H1 (cell line): Measurements from ENCODE around the gene ADPRHL1. TPM values are rescaled to one million over a fixed set of nuclear protein-coding genes. Genes with fewer than 3 reads are reported as not detected.

Source experiments
- BCL11A ChIP-seq, 2 experiments: IDR thresholded peaks; one replicate each; pipeline ENCODE4 v1.6.1; 2011; ENCODE audit warnings: low read depth in 2 of 2, low read length in 2 of 2, mild to moderate bottlenecking in 2 of 2
- KDM5A ChIP-seq: fragments of 200-600 bp; IDR thresholded peaks from 2 replicates; pipeline ENCODE4 v1.7.1; 2012; ENCODE audit warnings: mild to moderate bottlenecking, low read length, inconsistent platforms, mixed read lengths
- POLR2A ChIP-seq, 2 experiments: IDR thresholded peaks; 1 replicate in 1 of 2; 2 replicates in 1 of 2; pipeline ENCODE4 v1.6.1; 2011; ENCODE audit warnings: low read depth in 2 of 2, low read length in 2 of 2, mild to moderate bottlenecking in 2 of 2; ENCODE audit errors: control extremely low read depth in 1 of 2
- SAP30 ChIP-seq: fragments of 300-600 bp; sonication (generic); IDR thresholded peaks from 2 replicates; pipeline ENCODE4 v1.7.1; 2012; ENCODE audit warnings: low read length, moderate library complexity, mild to moderate bottlenecking, inconsistent platforms; ENCODE audit not compliant: insufficient read depth, insufficient replicate concordance
- SP4 ChIP-seq: IDR thresholded peaks from 2 replicates; pipeline ENCODE4 v1.6.1; 2012; ENCODE audit warnings: low read length, inconsistent platforms
- SUZ12 ChIP-seq: fragments of 200-600 bp; sonication (generic); IDR thresholded peaks from 2 replicates; pipeline ENCODE4 v1.6.1; 2012; ENCODE audit warnings: mild to moderate bottlenecking, inconsistent platforms, low read length, moderate library complexity, mixed read lengths
- YY1 ChIP-seq: IDR thresholded peaks from 2 replicates; pipeline ENCODE4 v1.6.1; 2011; ENCODE audit warnings: low read depth, mild to moderate bottlenecking, low read length
- polyA plus RNA-seq, 7 experiments: library from polyadenylated mRNA; depleted of rRNA in 3 of 7; stranded (reverse) in 5 of 7; unstranded in 2 of 7; fragments of >200 nt in 5 of 7; fragments of 200-250 nt in 2 of 7; gene quantifications; 1 replicate in 5 of 7; 2 replicates in 1 of 7; 4 replicates in 1 of 7; pipeline versions ENCODE4 v1.2.1 to v1.2.3, GENCODE V29; 2011 to 2013; ENCODE audit warnings: missing spikeins in 2 of 7, mixed read lengths in 2 of 7
- total RNA-seq: library from RNA; stranded (reverse); fragmentation: NEBNext Ultra II Directional; extraction: Animal tissue kit (Norgen Biotek cat#: 25700); gene quantifications from 2 replicates; pipeline ENCODE4 v1.2.1, GENCODE V29; 2021

Gene ADPRHL1
- total and polyA plus RNA-seq, 2 of the 8 experiments (the other 6 are each of a cell fraction or from before 2014, with no cell fraction given): 0.74 to 1.7 TPM

GRCh38 chr13:113407531-113408393, 45.5 kb downstream of the ADPRHL1 start (continued):
- TF ChIP-seq BCL11A (IDR thresholded peaks at IDR 0.05; ENCODE audit: low read depth in 2 of 2, low read length in 2 of 2) (no peak), YY1 (no peak), SUZ12 (no peak), SAP30 (no peak), SP4 (no peak), POLR2A (IDR thresholded peaks at IDR 0.05; ENCODE audit: control extremely low read depth in 1 of 2, low read depth in 2 of 2, low read length in 2 of 2) (no peak), KDM5A (no peak)
- TF ChIP-seq, all 59 proteins: peak for 0
